Stomach (tissue), 9 donors: Measurements from ENCODE around the gene RAB8A. TPM values are rescaled to one million over a fixed set of nuclear protein-coding genes. Genes with fewer than 3 reads are reported as not detected.

Source experiments
- DNase-seq, 2 donors: peaks; one replicate each; pipeline versions ENCODE4 v3.0.0 to v3.0.0-alpha.2; 2013 to 2019
- H3K27ac ChIP-seq, 5 donors: fragments of 200-600 bp in 4 of 5; sonication (generic) in 4 of 5; one replicate each; pipeline ENCODE4 v1.5.1; 2013 to 2019; ENCODE audit warnings: mild to moderate bottlenecking in 1 of 5, moderate library complexity in 1 of 5
- H3K27me3 ChIP-seq, 3 donors: fragments of 200-600 bp; sonication (generic); one replicate each; pipeline ENCODE4 v1.5.1; 2017 to 2019; ENCODE audit warnings: mixed run types in 1 of 3
- H3K36me3 ChIP-seq, 4 donors: fragments of 200-600 bp; sonication (generic); 1 replicate in 3 of 4; 2 replicates in 1 of 4; pipeline ENCODE4 v1.5.1; 2016 to 2019
- H3K4me1 ChIP-seq, 4 donors: fragments of 200-600 bp; sonication (generic); one replicate each; pipeline ENCODE4 v1.5.1; 2016 to 2019
- H3K4me3 ChIP-seq, 4 donors: fragments of 200-600 bp; sonication (generic) in 3 of 4; one replicate each; pipeline ENCODE4 v1.5.1; 2016 to 2019; ENCODE audit warnings: mild to moderate bottlenecking in 1 of 4
- H3K9me3 ChIP-seq, 4 donors: fragments of 200-600 bp; sonication (generic); one replicate each; pipeline ENCODE4 v1.5.1; 2016 to 2019
- EP300 ChIP-seq: sonication (generic); formaldehyde crosslinking; IDR thresholded peaks from one replicate; pipeline ENCODE4 v1.6.1; 2017; ENCODE audit warnings: antibody characterized with exemption
- POLR2A ChIP-seq, 4 donors: fragments of 450-650 bp; IDR thresholded peaks; one replicate each; pipeline ENCODE4 v1.6.1; 2016; ENCODE audit warnings: antibody characterized with exemption in 4 of 4, control low read depth in 2 of 4, mild to moderate bottlenecking in 1 of 4, moderate library complexity in 1 of 4
- POLR2AphosphoS5 ChIP-seq, 3 donors: sonication (generic); formaldehyde crosslinking; IDR thresholded peaks; one replicate each; pipeline ENCODE4 v1.6.1; 2016; ENCODE audit warnings: antibody characterized with exemption in 3 of 3
- WGBS, 5 donors: extraction: QIAGEN DNeasy Blood & Tissue Kit in 3 of 5; methylation state at CpG; one replicate each; pipeline versions ENCODE4 v1.1.5 to v1.1.7; 2013 to 2018; 5-methylcytosine and 5-hydroxymethylcytosine counted together
- intact Hi-C: fragments of 100-400 bp; cut with DNase I; formaldehyde crosslinking; loops from one replicate; pipeline ENCODE4 v1.15.1; 2023; ENCODE audit warnings: low total_unique reads
- polyA plus RNA-seq, 3 donors: library from polyadenylated mRNA; stranded (reverse); fragments of 200-250 nt; gene quantifications; one replicate each; pipeline ENCODE4 v1.2.3, GENCODE V29; 2013
- total RNA-seq, 5 donors: library from RNA; depleted of rRNA; stranded (reverse); fragments of >200 nt; gene quantifications; one replicate each; pipeline versions ENCODE4 v1.1.0 to v1.2.3, GENCODE V29; 2014 to 2016
- TF ChIP-seq, protein P1 (sequence below), 7 experiments: fragments of 450-650 bp in 4 of 7; fragments of 200-600 bp in 3 of 7; sonication (generic) in 3 of 7; IDR thresholded peaks; one replicate each; pipeline ENCODE4 v1.5.1; 2016 to 2019; ENCODE audit warnings: antibody characterized with exemption in 7 of 7, control low read depth in 2 of 7, mild to moderate bottlenecking in 1 of 7
- donor health status: healthy with polysubstance abuse.
- donor health status: Bipolar disorder and iron deficiency.
- donor health status: healthy.

The RAB8A gene
- total and polyA plus RNA-seq, 8 donors = 1.8 to 63.4 (median 31.8) TPM

DNA sequence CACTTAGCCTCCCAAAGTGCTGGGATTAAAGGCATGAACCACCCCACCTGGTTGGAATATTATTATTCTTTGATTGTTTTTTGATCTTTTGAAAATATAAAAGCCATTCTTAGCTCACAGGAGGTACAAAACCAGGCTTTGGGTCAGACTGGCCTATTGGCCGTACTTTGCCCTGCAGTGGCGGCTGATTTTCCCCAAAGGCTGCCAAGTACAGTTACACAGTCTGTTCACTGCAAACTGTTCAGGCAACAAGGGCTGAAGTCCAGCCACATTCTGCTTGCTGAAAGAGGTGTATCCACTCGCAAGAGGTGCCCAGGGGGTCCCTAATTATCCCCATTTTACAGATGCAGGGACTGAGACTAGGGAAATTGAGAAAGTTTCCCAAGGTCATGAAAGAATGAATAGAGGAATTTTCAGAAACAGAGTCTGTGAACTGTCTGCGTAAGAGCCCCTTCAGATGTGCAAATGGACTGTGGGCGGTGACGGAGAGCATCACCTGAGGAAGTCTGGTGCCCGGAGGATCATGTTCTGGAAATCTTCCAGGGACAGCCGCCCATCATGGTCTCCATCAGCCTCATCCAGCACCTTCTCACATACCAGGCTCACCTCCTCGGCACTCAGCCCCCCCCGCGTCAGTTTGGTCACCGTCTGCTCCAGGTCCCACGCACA, 52.7 kb downstream of the RAB8A start:
- H3K27me3 ChIP-seq = no peaks in the 10 kb centered on the region
- no peaks in the 10 kb centered on the region for H3K36me3 ChIP-seq
- DNase-seq = no peak
- H3K4me3 ChIP-seq = no peak overlapping the region
- intact Hi-C loops = no loop called here
- no peak overlapping the region for H3K27ac ChIP-seq
- H3K9me3 ChIP-seq = no peaks in the 10 kb centered on the region
- no peak for TF ChIP-seq POLR2A (IDR thresholded peaks at IDR 0.05)
- TF ChIP-seq POLR2AphosphoS5 (IDR thresholded peaks at IDR 0.05) = no peak
- no peak for TF ChIP-seq EP300
- TF ChIP-seq, protein P1, sequence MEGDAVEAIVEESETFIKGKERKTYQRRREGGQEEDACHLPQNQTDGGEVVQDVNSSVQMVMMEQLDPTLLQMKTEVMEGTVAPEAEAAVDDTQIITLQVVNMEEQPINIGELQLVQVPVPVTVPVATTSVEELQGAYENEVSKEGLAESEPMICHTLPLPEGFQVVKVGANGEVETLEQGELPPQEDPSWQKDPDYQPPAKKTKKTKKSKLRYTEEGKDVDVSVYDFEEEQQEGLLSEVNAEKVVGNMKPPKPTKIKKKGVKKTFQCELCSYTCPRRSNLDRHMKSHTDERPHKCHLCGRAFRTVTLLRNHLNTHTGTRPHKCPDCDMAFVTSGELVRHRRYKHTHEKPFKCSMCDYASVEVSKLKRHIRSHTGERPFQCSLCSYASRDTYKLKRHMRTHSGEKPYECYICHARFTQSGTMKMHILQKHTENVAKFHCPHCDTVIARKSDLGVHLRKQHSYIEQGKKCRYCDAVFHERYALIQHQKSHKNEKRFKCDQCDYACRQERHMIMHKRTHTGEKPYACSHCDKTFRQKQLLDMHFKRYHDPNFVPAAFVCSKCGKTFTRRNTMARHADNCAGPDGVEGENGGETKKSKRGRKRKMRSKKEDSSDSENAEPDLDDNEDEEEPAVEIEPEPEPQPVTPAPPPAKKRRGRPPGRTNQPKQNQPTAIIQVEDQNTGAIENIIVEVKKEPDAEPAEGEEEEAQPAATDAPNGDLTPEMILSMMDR (IDR thresholded peaks at IDR 0.05) = no peak
- WGBS, 5 donors = 78 to 88% (median 84%) methylated on average over 13 of the region's 13 CpGs
- no peaks in the 10 kb centered on the region for H3K4me1 ChIP-seq

DNA sequence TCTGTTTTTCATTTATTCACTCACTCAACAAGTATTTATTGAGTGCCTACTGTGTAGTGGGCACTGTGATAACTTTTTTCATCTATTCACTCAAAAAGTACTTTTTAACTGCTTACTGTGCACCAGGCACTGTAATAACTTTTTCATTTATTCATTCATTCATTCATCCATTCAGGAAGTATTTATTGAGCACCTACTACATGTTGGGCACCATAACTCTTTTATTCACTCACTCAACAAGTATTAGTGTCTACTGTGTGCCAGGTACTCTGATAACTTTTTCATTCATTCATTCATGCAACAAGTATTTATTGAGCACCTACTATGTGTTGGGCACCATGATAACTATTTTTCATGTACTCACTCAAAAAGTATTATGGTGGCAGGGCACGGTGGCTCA, 54.7 kb downstream of the RAB8A start:
- TF ChIP-seq, protein P1 (IDR thresholded peaks at IDR 0.05) = no peak
- TF ChIP-seq POLR2A (IDR thresholded peaks at IDR 0.05) (no peak), POLR2AphosphoS5 (IDR thresholded peaks at IDR 0.05) (no peak), EP300 (no peak)
- DNase-seq = no peak
- intact Hi-C loops = no loop called here
- H3K9me3 ChIP-seq = no peaks in the 10 kb centered on the region
- WGBS, 5 donors = 83 to 100% (median 91%) methylated on average over 1 of the region's 1 CpG
- H3K4me3 ChIP-seq = no peak overlapping the region
- H3K27ac ChIP-seq = no peak overlapping the region
- no peaks in the 10 kb centered on the region for H3K36me3 ChIP-seq
- H3K4me1 ChIP-seq = no peaks in the 10 kb centered on the region
- H3K27me3 ChIP-seq = no peaks in the 10 kb centered on the region

GRCh38 chr19:16167055-16167454, 55.4 kb downstream of the RAB8A start:
- intact Hi-C loops = no loop called here
- 45 to 68% (median 64%) methylated on average over 5 of the region's 5 CpGs for WGBS, 5 donors
- Histone ChIP-seq H3K4me3 (no peak overlapping the region), H3K36me3 (no peaks in the 10 kb centered on the region), H3K27me3 (no peaks in the 10 kb centered on the region), H3K9me3 (no peaks in the 10 kb centered on the region), H3K27ac (no peak overlapping the region), H3K4me1 (no peaks in the 10 kb centered on the region)
- DNase-seq = no peak
- TF ChIP-seq EP300 (no peak), POLR2AphosphoS5 (IDR thresholded peaks at IDR 0.05) (no peak), POLR2A (IDR thresholded peaks at IDR 0.05) (no peak)
- TF ChIP-seq, protein P1 (IDR thresholded peaks at IDR 0.05) = no peak

- intact Hi-C loops = no loop called here
- WGBS, 5 donors = 42 to 59% (median 51%) methylated on average over 2 of the region's 2 CpGs
- DNase-seq = peak in 1 of 2 donors; percentile 28
- TF ChIP-seq POLR2A (IDR thresholded peaks at IDR 0.05) (no peak), POLR2AphosphoS5 (IDR thresholded peaks at IDR 0.05) (no peak), EP300 (no peak)
- TF ChIP-seq, protein P1 (IDR thresholded peaks at IDR 0.05) = no peak
- H3K4me3 ChIP-seq = no peak overlapping the region
- no peak overlapping the region for H3K27ac ChIP-seq
- peaks cover 0 to 6% (median 0%) of the 10 kb centered on the region in 3 donors for H3K27me3 ChIP-seq
- H3K9me3 ChIP-seq = no peaks in the 10 kb centered on the region
- H3K4me1 ChIP-seq = no peaks in the 10 kb centered on the region
- H3K36me3 ChIP-seq = no peaks in the 10 kb centered on the region
These were observed 56.9 kb downstream of the RAB8A start for GRCh38 chr19:16168465-16169081.
